Heart left ventricle (tissue), 16 donors: ENCODE data around the gene DTYMK. TPM values are rescaled to one million over a fixed set of nuclear protein-coding genes. Genes with fewer than 3 reads are reported as not detected.
A peak's percentile ranks its signal among the peaks of the same experiment; 100 is the strongest.

ENCODE experiments used
- ATAC-seq, 4 donors: fragments of 200-7000 bp; cut with Tn5 transposase; one replicate each; pipeline ENCODE4 v1.9.1; 2020 to 2022; ENCODE audit warnings: moderate library complexity in 4 of 4, mild to moderate bottlenecking in 3 of 4, moderate number of reproducible peaks in 1 of 4
- DNase-seq, 5 donors: peaks; one replicate each; pipeline ENCODE4 v3.0.0-alpha.2; 2020
- H3K27ac ChIP-seq, 12 donors: fragments of 200-600 bp; sonication (generic) in 4 of 12; one replicate each; pipeline versions ENCODE4 v1.5.0 to v1.8.0; 2016 to 2022; ENCODE audit warnings: mild to moderate bottlenecking in 2 of 12
- H3K27me3 ChIP-seq, 9 donors: fragments of 200-600 bp; sonication (generic) in 2 of 9; one replicate each; pipeline versions ENCODE4 v1.5.1 to v1.8.0; 2016 to 2022; ENCODE audit warnings: mild to moderate bottlenecking in 3 of 9
- H3K36me3 ChIP-seq, 9 donors: fragments of 200-600 bp; sonication (generic) in 2 of 9; one replicate each; pipeline versions ENCODE4 v1.5.0 to v1.8.0; 2018 to 2022; ENCODE audit warnings: mild to moderate bottlenecking in 2 of 9
- H3K4me1 ChIP-seq, 12 donors: fragments of 200-600 bp; sonication (generic) in 4 of 12; one replicate each; pipeline versions ENCODE4 v1.5.0 to v1.8.0; 2016 to 2022; ENCODE audit warnings: mild to moderate bottlenecking in 3 of 12
- H3K4me3 ChIP-seq, 12 donors: fragments of 200-600 bp; sonication (generic) in 4 of 12; one replicate each; pipeline versions ENCODE4 v1.5.0 to v1.8.0; 2017 to 2022; ENCODE audit warnings: mild to moderate bottlenecking in 9 of 12, moderate library complexity in 4 of 12
- H3K9me3 ChIP-seq, 12 donors: fragments of 200-600 bp; sonication (generic) in 4 of 12; one replicate each; pipeline versions ENCODE4 v1.5.0 to v1.8.0; 2016 to 2022; ENCODE audit warnings: mild to moderate bottlenecking in 1 of 12
- POLR2A ChIP-seq, 2 donors: fragments of 450-650 bp; IDR thresholded peaks; one replicate each; pipeline ENCODE4 v1.6.1; 2017; ENCODE audit warnings: antibody characterized with exemption in 2 of 2, mild to moderate bottlenecking in 2 of 2, moderate library complexity in 2 of 2
- WGBS, 4 donors: extraction: QIAGEN DNeasy Blood & Tissue Kit in 2 of 4; methylation state at CpG; one replicate each; pipeline versions ENCODE4 v1.1.5 to v1.1.7; 2013 to 2018; 5-methylcytosine and 5-hydroxymethylcytosine counted together
- intact Hi-C, 10 donors: fragments of 100-400 bp; cut with DNase I; formaldehyde crosslinking; loops; one replicate each; pipeline versions ENCODE4 v1.11.1 to v1.14.2; 2022
- polyA plus RNA-seq, 2 donors: library from polyadenylated mRNA; stranded (reverse); fragments of 200-250 nt; gene quantifications; one replicate each; pipeline ENCODE4 v1.2.3, GENCODE V29; 2013
- total RNA-seq, 9 donors: library from RNA; depleted of rRNA in 2 of 9; stranded (reverse); fragments of >200 nt in 2 of 9; fragmentation: NEBNext Ultra II Directional in 3 of 9; extraction: Animal tissue kit (Norgen Biotek cat#: 25700) in 3 of 9; gene quantifications; one replicate each; pipeline versions ENCODE4 v1.1.0 to v1.2.4, GENCODE V29; 2016 to 2023
- TF ChIP-seq, protein P1 (sequence below), 12 donors: fragments of 200-600 bp; sonication (generic) in 4 of 12; IDR thresholded peaks; one replicate each; pipeline versions ENCODE4 v1.5.0 to v1.8.0; 2018 to 2022; ENCODE audit warnings: antibody characterized with exemption in 12 of 12, mild to moderate bottlenecking in 5 of 12
- donor health status: ischemic (EF 13 %, LVEDD 7.1; RV severe dilation, severe dysfunction).
- donor health status: healthy with polysubstance abuse.
- donor health status: DM: no; HTN: yes; CAD: no.
- donor health status: DM: no; HTN: no; CAD: no.
- donor health status: ischemic (EF 25% LVEDD 6.9; RV normal size, moderate dysfunction).
- donor health status: ischemic (EF 25% LVEDD 5.7; RV mildly dilated, moderate dysfunction).
- donor health status: healthy.
- donor health status: DM: yes; HTN: yes; CAD: no.
- donor health status: ischemic (EF 35%, LVEDD 5.7; RV mildly dilated, moderate dysfunction).
- donor health status: nonischemic (EF 11% LVEDD 7.7; RV severe dilation, severe dysfunction).
- donor health status: DM: yes; HTN: yes; CAD: no.
- donor health status: PGD.
- donor health status: ischemic (EF 29% LVEDD 5.4; RV normal size, mild dysfunction).
- donor health status: nonischemic (EF 23%, LVEDD 6.1; RV moderate dilation, normal function).

DTYMK gene
- total and polyA plus RNA-seq, 11 donors, result 7.5 to 21.0 (median 8.9) TPM

DNA sequence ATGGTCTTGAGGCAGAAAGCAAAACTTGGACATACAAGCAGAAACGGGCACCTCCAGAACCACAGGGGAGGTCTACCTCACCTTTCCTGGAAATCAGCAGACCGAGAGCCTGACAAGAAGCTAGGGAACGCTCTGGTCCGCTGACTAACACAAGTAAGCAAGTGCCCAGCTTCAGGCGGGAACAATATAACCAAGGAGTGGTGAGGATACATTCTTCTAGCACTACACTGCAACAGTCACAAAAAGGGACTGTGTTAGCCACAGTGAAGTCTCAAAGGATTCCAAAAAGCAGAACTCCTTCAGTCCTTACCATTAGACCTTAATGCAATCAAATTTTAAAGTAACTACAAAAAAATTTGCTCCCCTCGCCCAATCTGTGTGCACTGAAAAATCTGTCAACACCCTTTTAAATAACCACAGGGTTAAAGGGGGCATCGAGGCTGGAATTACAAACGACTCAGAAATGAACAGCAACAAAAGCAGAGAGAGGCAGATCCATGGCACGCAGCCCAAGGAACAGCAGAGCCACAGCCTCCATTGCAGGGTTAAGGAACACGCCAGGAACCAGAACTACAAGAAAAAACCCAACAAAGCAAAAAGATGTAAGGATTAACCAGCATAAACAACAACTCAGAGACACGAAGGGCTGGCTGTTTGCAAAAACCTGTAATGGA, 56.7 kb downstream of the DTYMK start:
- no peaks in the 10 kb centered on the region for H3K27me3 ChIP-seq
- DNase-seq (no peak), ATAC-seq (no peak)
- intact Hi-C loops, result loop anchor here in 1 of 10 donors (10.0 kb wide), 1 partner anchor 475 kb away; the partner anchor contains the start of gene PPP1R7
- H3K9me3 ChIP-seq, result no peaks in the 10 kb centered on the region
- H3K4me3 ChIP-seq, result no peak overlapping the region
- H3K36me3 ChIP-seq, result peaks cover 0 to 60% (median 52%) of the 10 kb centered on the region in 9 donors
- no peak overlapping the region for H3K27ac ChIP-seq
- TF ChIP-seq, protein P1, sequence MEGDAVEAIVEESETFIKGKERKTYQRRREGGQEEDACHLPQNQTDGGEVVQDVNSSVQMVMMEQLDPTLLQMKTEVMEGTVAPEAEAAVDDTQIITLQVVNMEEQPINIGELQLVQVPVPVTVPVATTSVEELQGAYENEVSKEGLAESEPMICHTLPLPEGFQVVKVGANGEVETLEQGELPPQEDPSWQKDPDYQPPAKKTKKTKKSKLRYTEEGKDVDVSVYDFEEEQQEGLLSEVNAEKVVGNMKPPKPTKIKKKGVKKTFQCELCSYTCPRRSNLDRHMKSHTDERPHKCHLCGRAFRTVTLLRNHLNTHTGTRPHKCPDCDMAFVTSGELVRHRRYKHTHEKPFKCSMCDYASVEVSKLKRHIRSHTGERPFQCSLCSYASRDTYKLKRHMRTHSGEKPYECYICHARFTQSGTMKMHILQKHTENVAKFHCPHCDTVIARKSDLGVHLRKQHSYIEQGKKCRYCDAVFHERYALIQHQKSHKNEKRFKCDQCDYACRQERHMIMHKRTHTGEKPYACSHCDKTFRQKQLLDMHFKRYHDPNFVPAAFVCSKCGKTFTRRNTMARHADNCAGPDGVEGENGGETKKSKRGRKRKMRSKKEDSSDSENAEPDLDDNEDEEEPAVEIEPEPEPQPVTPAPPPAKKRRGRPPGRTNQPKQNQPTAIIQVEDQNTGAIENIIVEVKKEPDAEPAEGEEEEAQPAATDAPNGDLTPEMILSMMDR (IDR thresholded peaks at IDR 0.05), result no peak
- no peak for TF ChIP-seq POLR2A (IDR thresholded peaks at IDR 0.05)
- peaks cover 0 to 5% (median under 1%) of the 10 kb centered on the region in 12 donors for H3K4me1 ChIP-seq
- WGBS, 4 donors, result 77 to 82% (median 79%) methylated on average over 10 to 11 of the region's 11 CpGs

DNA sequence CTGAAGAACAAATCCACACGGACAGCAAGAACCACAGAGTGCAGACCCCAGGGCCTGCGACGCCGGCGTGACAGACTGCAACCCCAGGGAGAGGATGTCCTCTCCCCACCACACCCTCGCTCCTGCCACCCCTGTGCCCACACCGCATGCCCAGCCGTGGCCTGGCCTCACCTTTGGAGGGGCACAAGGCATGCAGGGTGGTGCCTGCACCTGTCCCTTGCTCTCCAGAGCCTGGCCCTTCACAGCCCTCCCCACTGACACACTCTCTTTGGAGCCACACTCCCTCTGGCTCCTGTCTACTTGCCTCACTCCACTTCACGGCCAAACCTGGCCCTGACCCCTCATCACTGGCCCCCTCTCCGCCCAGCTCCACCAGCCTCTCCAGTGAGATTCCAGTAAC, 58.9 kb downstream of the DTYMK start:
- intact Hi-C loops, result no loop called here
- H3K36me3 ChIP-seq, result peaks cover 0 to 48% (median 38%) of the 10 kb centered on the region in 9 donors
- H3K4me1 ChIP-seq, result no peaks in the 10 kb centered on the region
- no peak for DNase-seq
- H3K4me3 ChIP-seq, result no peak overlapping the region
- peak in 1 of 4 donors; percentile 25 for ATAC-seq
- 91 to 94% (median 92%) methylated on average over 10 of the region's 10 CpGs for WGBS, 4 donors
- no peak for TF ChIP-seq POLR2A (IDR thresholded peaks at IDR 0.05)
- TF ChIP-seq, protein P1 (IDR thresholded peaks at IDR 0.05), result no peak
- H3K27ac ChIP-seq, result no peak overlapping the region
- H3K27me3 ChIP-seq, result no peaks in the 10 kb centered on the region
- no peaks in the 10 kb centered on the region for H3K9me3 ChIP-seq

Other genes with a start within 250 kb of the DTYMK start
- gene STK25, start 178.2 kb downstream of the DTYMK start, total RNA-seq, result 100 to 1,000 TPM in 4 of 9 donors, 10 to 100 TPM in 5; 76.8 to 186 (median 94.7) TPM
- gene STK25, start 178.2 kb downstream of the DTYMK start, polyA plus RNA-seq, result 100 to 1,000 TPM in 1 of 2 donors, 10 to 100 TPM in 1; 94.8 to 156 TPM
- 10 to 100 TPM in 3 of 9 donors, 1 to 10 TPM in 6; 1.7 to 22.3 (median 8.4) TPM for gene BOK, start 128.1 kb downstream of the DTYMK start, total RNA-seq
- gene BOK, start 128.1 kb downstream of the DTYMK start, polyA plus RNA-seq, result 1 to 10 TPM; 1.4 to 9.6 TPM
- 100 to 1,000 TPM in 1 of 9 donors, 10 to 100 TPM in 8; 61.7 to 106 (median 74.2) TPM for gene THAP4, start 49.7 kb downstream of the DTYMK start, total RNA-seq
- gene THAP4, start 49.7 kb downstream of the DTYMK start, polyA plus RNA-seq, result 100 to 1,000 TPM in 1 of 2 donors, 10 to 100 TPM in 1; 81.5 to 110 TPM
- gene ATG4B, start 49.1 kb downstream of the DTYMK start, total RNA-seq, result 10 to 100 TPM; 37.8 to 67.9 (median 48.3) TPM
- gene ATG4B, start 49.1 kb downstream of the DTYMK start, polyA plus RNA-seq, result 10 to 100 TPM; 35.9 to 75.1 TPM
- gene ING5, start 15.2 kb upstream of the DTYMK start, total RNA-seq, result 10 to 100 TPM; 11.8 to 29.3 (median 18.2) TPM
- 10 to 100 TPM; 18.0 to 27.5 TPM for gene ING5, start 15.2 kb upstream of the DTYMK start, polyA plus RNA-seq
- 10 to 100 TPM in 8 of 9 donors, 1 to 10 TPM in 1; 9.2 to 24.1 (median 20.9) TPM for gene D2HGDH, start 47.8 kb upstream of the DTYMK start, total RNA-seq
- 10 to 100 TPM in 1 of 2 donors, 1 to 10 TPM in 1; 7.6 to 19.8 TPM for gene D2HGDH, start 47.8 kb upstream of the DTYMK start, polyA plus RNA-seq
- gene GAL3ST2, start 90.0 kb upstream of the DTYMK start, total RNA-seq, result 1 to 10 TPM in 1 of 9 donors, under 1 TPM in 1, not detected in 7; 0.21 to 1.7 TPM
- gene GAL3ST2, start 90.0 kb upstream of the DTYMK start, polyA plus RNA-seq, result not detected
- 1 to 10 TPM in 1 of 9 donors, under 1 TPM in 4, not detected in 4; 0.21 to 1.4 (median 0.45) TPM for gene NEU4, start 122.4 kb upstream of the DTYMK start, total RNA-seq
- gene NEU4, start 122.4 kb upstream of the DTYMK start, polyA plus RNA-seq, result under 1 TPM; 0.07 to 0.50 TPM
- 1 to 10 TPM in 5 of 9 donors, under 1 TPM in 4; 0.27 to 7.6 (median 1.3) TPM for gene PDCD1, start 172.1 kb upstream of the DTYMK start, total RNA-seq
- 1 to 10 TPM; 3.3 to 4.7 TPM for gene PDCD1, start 172.1 kb upstream of the DTYMK start, polyA plus RNA-seq
- gene RTP5, start 182.9 kb upstream of the DTYMK start, total RNA-seq, result not detected
- gene RTP5, start 182.9 kb upstream of the DTYMK start, polyA plus RNA-seq, result not detected